DMS53 treated with DMSO at 0.1 percent for 48 hours (cell line): ENCODE data around the gene DENND1A.
"Not testable (repeated sequence)": the region's sequence is repeated elsewhere in the genome, so short reads cannot be mapped to it uniquely, and the experiment has no call there.

Experiments used
- DNase-seq: peaks from one replicate; lab custom pipeline; 2025; ENCODE audit not compliant: unreplicated experiment; lab: John Stamatoyannopoulos, UW

Gene DENND1A

GRCh38 chr9:123637945-123638634 is 291.8 kb downstream of the DENND1A start:
- no peak for DNase-seq

- no peak for DNase-seq
These were observed 292.4 kb downstream of the DENND1A start for GRCh38 chr9:123637606-123637944.

DNA sequence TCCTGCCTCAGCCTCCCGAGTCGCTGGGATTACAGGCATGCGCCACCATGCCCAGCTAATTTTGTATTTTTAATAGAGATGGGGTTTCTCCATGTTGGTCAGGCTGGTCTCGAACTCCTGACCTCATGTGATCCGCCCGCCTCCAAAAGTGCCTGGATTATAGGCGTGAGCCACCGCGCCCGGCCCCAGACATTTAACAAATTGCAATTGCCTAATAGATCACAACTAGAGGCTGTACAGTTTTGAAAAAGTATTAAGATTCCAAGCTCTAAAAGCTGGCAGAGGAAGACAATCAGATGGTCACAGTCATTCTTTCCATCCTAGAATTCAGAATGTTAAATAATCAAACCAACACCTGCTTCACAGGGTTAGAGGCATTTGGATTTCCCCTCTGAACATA is 293.1 kb downstream of the DENND1A start:
- not testable (repeated sequence) for DNase-seq

DNA sequence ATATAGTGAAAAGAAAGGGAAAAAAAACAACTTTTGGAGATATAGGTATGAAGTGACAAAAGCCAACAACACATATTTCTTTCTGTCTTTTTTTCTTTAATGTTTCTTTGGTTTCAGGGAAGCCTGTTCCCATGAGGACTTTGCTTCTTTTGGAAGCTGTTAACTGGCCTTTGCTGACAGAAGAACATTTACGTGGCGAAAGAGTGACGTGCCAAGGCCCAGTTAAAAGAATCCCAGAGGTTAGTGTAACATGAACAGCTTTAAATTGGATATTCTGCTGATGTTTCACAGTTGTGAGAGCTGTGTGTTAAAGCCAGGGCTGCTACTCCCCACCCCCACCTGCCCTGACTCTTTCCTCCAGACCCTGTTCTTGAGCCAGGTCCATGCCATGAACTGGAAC is 298.1 kb downstream of the DENND1A start:
- DNase-seq, result no peak

DNA sequence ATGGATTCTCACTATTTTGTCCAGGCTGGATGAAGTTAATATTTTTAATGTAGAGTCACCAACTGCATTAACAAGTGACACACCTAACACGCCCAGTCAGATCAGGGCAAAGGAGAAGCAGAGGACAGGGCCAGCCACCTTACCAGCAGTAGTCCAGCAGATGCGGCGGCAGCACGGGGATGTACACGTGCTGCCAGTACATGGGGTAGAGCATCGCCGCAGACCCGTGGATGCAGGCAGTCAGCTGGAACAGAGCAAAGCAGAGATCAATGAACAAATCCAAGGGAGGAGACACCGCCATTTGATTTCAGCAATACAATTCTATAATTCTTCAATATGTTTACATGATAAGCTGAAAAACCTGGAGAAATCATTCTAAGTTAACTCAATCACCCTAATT is 299.7 kb downstream of the DENND1A start:
- no peak for DNase-seq

GRCh38 chr9:123629531-123629930 is 300.4 kb downstream of the DENND1A start:
- no peak for DNase-seq

DNA sequence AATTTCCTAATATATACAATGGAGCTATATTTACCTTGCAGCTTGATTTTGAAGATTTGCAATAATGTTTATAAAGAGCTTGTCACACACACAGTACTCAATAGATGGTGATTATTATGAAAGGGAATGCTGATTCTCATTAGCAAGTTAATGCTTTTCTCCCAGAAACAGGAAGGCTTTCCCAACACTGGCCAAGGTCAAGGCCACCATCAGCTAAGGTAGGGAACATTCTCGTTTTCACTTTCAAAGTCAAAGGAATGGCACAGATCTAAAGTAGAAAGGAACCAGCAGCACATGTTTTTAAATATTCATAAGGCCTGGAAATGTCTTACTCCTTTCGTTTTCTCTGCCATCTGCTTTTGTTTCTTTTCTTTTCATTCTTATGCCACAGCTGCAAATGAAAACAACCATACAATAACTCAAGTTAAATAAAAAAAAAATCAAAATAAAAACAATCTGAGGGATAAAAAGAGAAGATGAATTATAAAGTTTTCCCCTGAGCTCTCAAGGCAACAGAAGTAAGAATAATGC is 307.1 kb downstream of the DENND1A start:
- DNase-seq, result no peak

DNA sequence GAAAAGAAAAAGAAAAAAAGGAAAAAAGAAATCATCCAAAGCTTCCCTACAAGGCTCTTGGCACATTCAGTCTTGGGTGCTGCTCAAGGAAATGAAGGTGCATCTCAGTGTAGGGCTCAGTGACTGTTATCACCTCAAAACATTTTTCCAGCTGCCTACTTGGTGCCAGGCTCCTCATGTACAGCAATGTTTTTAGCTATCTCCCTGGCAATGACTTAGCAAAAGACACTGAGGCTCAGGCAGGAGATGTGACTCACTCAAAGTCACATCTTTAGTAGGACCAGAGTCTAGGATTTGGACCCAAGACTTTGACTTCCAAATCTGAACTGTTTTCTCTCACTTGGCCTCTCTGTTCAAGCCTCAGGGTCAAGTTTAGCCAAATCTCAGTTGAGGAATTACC is 309.7 kb downstream of the DENND1A start:
- no peak for DNase-seq

DNA sequence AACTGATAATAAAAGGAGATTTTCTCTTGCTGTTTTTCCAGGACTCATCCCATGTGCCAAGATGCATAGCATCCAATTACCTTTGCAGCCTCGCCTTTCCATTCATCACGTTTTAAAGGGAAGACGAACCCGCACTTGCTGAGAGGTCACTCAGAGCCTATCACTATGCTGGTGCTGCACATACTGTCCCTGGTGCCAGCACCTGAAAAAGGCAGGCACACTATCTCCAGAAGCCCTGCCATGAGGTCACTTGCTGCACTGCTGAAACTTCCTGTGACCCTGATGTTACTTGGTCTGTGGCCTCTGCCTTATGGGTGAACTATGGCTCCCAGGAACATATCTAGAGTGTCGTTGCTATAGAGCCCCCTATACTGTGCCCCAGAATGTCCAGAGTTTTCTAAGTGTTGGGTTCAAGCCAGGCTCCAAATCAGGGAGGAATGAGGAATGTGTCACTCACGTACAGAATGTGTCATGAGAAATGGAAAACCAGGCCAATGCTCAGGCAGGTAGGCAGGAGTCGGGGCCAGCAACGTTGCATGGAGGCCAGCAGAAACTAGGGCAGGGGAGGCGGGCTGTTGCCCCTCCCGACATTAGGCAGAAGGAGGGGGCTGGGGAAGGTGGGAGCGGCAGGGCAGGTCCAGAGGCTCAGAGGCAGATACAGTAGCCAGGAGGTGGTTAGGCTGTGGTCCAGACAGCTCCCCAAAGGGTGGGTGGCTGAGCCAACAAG is 311.8 kb downstream of the DENND1A start:
- no peak for DNase-seq

DNA sequence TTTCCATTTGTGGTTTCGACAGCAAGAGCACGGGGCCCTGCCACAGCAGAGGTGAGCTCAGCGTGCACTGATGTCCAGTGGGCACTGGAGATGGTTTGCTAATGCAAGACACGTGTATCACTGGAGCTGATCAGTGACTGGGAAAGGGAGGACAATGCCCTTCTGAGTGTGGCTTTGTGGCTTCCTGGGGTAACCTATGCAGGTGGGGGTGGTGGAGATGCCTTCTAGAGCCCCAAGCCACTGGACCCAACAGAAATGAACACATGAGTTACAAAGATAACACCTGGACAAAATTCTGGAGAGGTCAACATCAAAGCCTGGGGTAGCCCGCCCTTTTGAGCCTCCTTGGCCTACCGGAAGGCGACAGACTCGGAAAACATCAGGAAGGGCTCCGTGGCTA is 312.6 kb downstream of the DENND1A start:
- DNase-seq, result no peak

- DNase-seq, result no peak
These were observed 313.2 kb downstream of the DENND1A start for GRCh38 chr9:123616707-123617106.

- DNase-seq, result peak; percentile 46
These were observed 314.5 kb downstream of the DENND1A start for GRCh38 chr9:123615381-123615780.

- DNase-seq, result peak; percentile 20
These were observed 315.3 kb downstream of the DENND1A start for GRCh38 chr9:123614306-123615263.

DNA sequence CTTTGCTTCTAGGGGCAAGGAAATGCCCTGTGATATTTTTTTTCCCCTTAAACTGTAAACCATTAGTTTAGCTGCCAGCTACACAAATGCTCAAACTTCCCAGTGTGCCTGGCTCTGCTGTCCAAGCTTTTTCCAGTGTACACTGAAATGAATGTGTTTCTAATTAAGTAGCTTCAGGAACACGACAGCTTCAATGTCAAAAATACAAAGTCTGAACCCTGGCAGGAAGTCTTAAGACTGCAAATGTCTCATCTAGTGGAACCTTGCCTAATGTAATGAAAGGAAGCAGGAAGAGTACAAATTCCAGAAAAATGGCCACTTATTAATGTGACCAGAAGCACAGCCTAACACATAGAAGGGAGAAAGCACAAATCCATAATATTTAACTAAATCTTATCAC is 318.7 kb downstream of the DENND1A start:
- no peak for DNase-seq

- no peak for DNase-seq
These were observed 320.1 kb downstream of the DENND1A start for GRCh38 chr9:123609844-123610243.

DNA sequence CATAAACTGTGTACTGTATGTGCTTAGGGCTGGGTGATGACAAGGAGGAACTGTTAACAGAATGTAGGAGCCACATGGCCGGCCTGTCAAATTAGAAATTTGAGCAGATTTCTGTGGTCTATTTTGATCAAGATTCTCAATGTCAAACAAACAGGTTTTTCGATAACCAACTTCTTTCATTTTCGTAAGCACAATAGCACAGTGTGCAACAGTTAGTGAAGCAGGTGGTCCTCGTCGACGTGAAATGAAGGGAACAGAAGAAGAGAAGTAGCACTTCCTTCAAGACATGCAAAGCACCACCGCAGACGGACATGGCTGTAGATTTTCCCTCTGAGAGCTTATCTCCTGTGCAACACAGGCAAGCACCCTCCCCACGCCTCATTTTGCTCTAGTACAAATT is 321.8 kb downstream of the DENND1A start:
- DNase-seq, result no peak

DNA sequence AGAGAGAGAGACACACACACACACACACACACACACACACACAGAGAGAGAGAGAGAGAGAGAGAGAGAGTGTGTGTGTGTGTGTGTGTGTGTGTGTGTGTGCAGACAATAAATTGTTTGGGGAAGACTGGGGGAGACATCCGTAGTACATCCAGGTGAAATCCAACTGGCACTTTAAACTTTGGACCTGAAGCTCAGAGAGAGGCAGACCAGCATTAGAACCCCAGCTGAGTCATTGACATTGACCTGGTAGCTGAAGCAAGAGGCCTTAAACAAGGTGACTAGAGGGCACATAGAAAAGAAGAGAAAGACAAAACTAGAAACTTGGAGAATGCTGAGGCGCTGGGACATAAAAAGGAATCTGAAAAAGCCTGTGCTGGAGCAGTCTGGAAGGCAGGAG is 322.4 kb downstream of the DENND1A start:
- no peak for DNase-seq

- DNase-seq, result no peak
These were observed 323.8 kb downstream of the DENND1A start for GRCh38 chr9:123606141-123606540.

- DNase-seq, result no peak
These were observed 324.6 kb downstream of the DENND1A start for GRCh38 chr9:123605286-123605685.

DNA sequence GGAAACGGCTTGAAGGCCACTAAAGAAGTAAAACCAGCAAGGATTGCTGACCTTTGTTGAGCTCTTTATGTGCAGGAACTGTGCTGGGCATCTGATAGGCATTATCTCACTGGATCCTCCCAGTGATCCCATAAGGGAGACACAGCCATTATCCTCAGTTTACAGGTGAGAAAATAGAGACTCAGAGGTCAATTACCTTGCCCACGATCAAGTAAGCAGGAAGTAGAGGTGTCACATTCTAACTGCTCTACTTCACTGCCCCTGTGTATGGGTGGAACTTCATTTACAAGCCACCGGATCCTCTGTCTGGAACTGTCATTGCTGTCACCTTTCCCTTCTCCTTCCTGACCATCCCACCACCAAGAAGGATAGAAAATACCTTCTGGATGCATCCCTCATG is 325.1 kb downstream of the DENND1A start:
- no peak for DNase-seq

DNA sequence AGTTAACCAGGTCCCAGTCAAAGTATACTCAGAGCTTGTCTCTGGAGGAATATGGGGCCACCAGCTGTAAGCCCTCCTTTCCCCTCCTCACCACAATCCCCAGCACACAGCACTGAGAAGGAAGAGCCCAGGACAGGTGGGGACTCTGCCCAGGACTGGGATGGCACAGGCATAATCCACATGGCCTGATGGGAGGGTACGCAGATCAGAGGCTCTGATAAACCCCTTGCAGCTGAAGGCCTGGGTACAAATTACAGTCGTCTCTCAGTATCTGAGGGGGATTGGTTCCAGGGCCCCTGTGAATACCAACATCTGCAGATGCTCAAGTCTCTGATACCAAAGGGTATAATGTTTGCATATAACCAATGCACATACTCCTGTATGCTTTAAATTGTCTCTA is 328.1 kb downstream of the DENND1A start:
- DNase-seq, result no peak
